GM23338 (cell line): ENCODE data around the gene DACH2. TPM values are rescaled to one million over a fixed set of nuclear protein-coding genes. Genes with fewer than 3 reads are reported as not detected.

Experiments used
- ATAC-seq: fragments of 200-7000 bp; cut with Tn5 transposase; 3 replicates; pipeline ENCODE4 v1.9.1; 2020
- DNase-seq: peaks from one replicate; pipeline ENCODE4 v3.0.0-alpha.2; 2015; ENCODE audit warnings: low spot score
- H2AFZ ChIP-seq: fragments of 200-600 bp; sonication (generic); 2 replicates; pipeline ENCODE4 v1.8.0; 2016; ENCODE audit warnings: antibody characterized with exemption, mild to moderate bottlenecking, moderate library complexity
- H3F3A ChIP-seq: fragments of 200-600 bp; sonication (generic); replicated peaks from 2 replicates; pipeline ENCODE4 v1.8.0; 2017; ENCODE audit warnings: antibody characterized with exemption, mixed run types, low read depth
- H3K27ac ChIP-seq: fragments of 200-600 bp; sonication (generic); 2 replicates; pipeline ENCODE4 v1.6.1; 2016; ENCODE audit warnings: low read depth
- H3K27me3 ChIP-seq: fragments of 200-600 bp; sonication (generic); 2 replicates; pipeline ENCODE4 v1.8.0; 2016; ENCODE audit warnings: mild to moderate bottlenecking, mixed run types, moderate library complexity; ENCODE audit not compliant: insufficient read depth
- H3K36me3 ChIP-seq: fragments of 200-600 bp; sonication (generic); 2 replicates; pipeline ENCODE4 v1.8.0; 2016; ENCODE audit warnings: mild to moderate bottlenecking; ENCODE audit not compliant: insufficient read depth
- H3K4me1 ChIP-seq: fragments of 200-600 bp; sonication (generic); 2 replicates; pipeline ENCODE4 v1.8.0; 2016; ENCODE audit warnings: mild to moderate bottlenecking, moderate library complexity; ENCODE audit not compliant: insufficient read depth
- H3K4me2 ChIP-seq: fragments of 200-600 bp; sonication (generic); 2 replicates; pipeline ENCODE4 v1.7.1; 2017; ENCODE audit warnings: mixed run types
- H3K4me3 ChIP-seq: fragments of 200-600 bp; sonication (generic); 2 replicates; pipeline ENCODE4 v1.6.1; 2016; ENCODE audit warnings: mixed run types
- H3K79me2 ChIP-seq: fragments of 200-600 bp; sonication (generic); replicated peaks from 2 replicates; pipeline ENCODE4 v1.8.0; 2017; ENCODE audit warnings: mild to moderate bottlenecking; ENCODE audit not compliant: insufficient read depth
- H3K9me2 ChIP-seq: fragments of 200-600 bp; sonication (generic); 2 replicates; pipeline ENCODE4 v1.8.0; 2017; ENCODE audit not compliant: insufficient read depth
- H4K20me1 ChIP-seq: fragments of 200-600 bp; sonication (generic); replicated peaks from 2 replicates; pipeline ENCODE4 v1.8.0; 2017; ENCODE audit warnings: mild to moderate bottlenecking; ENCODE audit not compliant: insufficient read depth
- H3K27ac Mint-ChIP-seq: 2 replicates; pipeline ENCODE4 v1.8.0; 2020; ENCODE audit warnings: inconsistent platforms, mild to moderate bottlenecking, moderate library complexity, mixed read lengths
- H3K27me3 Mint-ChIP-seq: 3 replicates; pipeline ENCODE4 v1.8.0; 2022; ENCODE audit warnings: low read depth, mild to moderate bottlenecking, moderate library complexity, mixed read lengths, inconsistent platforms; ENCODE audit not compliant: insufficient read depth, poor library complexity
- H3K36me3 Mint-ChIP-seq: 3 replicates; pipeline ENCODE4 v1.8.0; 2021; ENCODE audit warnings: low read depth, mild to moderate bottlenecking, inconsistent platforms, moderate library complexity, mixed read lengths
- H3K4me1 Mint-ChIP-seq: 3 replicates; pipeline ENCODE4 v1.8.0; 2020; ENCODE audit warnings: mild to moderate bottlenecking, inconsistent platforms, mixed read lengths
- H3K4me3 Mint-ChIP-seq: 3 replicates; pipeline ENCODE4 v1.8.0; 2021; ENCODE audit warnings: moderate library complexity, mild to moderate bottlenecking, inconsistent platforms, mixed read lengths
- H3K9me3 Mint-ChIP-seq: 3 replicates; pipeline ENCODE4 v1.8.0; 2020; ENCODE audit warnings: moderate library complexity, mild to moderate bottlenecking, inconsistent platforms, mixed read lengths
- CREB1 ChIP-seq: fragments of 250-450 bp; sonication (Bioruptor Pico); IDR thresholded peaks from 2 replicates; pipeline ENCODE4 v1.5.0; 2020; ENCODE audit warnings: low read depth, mild to moderate bottlenecking, moderate library complexity
- CTCF ChIP-seq, 2 experiments: fragments of 200-600 bp in 1 of 2; sonication (generic) in 1 of 2; conservative IDR thresholded peaks; 2 replicates each; pipeline versions ENCODE4 v1.5.1 to v1.6.1; 2016 to 2017; ENCODE audit warnings: antibody characterized with exemption in 2 of 2, low read depth in 2 of 2, mild to moderate bottlenecking in 2 of 2, moderate library complexity in 1 of 2
- ETS1 ChIP-seq: IDR thresholded peaks from 2 replicates; pipeline ENCODE4 v1.6.1; 2016; ENCODE audit warnings: antibody characterized with exemption
- EZH2 ChIP-seq: fragments of 200-600 bp; sonication (generic); IDR thresholded peaks from one replicate; pipeline ENCODE4 v1.8.0; 2017; ENCODE audit warnings: antibody characterized with exemption, mild to moderate bottlenecking, low read depth; ENCODE audit not compliant: unreplicated experiment
- EZH2phosphoT487 ChIP-seq: fragments of 200-600 bp; sonication (generic); IDR thresholded peaks from one replicate; pipeline ENCODE4 v1.8.1; 2018; ENCODE audit warnings: antibody characterized with exemption; ENCODE audit not compliant: unreplicated experiment
- JUNB ChIP-seq: IDR thresholded peaks from one replicate; pipeline ENCODE4 v1.6.1; 2016; ENCODE audit warnings: antibody characterized with exemption; ENCODE audit not compliant: unreplicated experiment
- NANOG ChIP-seq: IDR thresholded peaks from 2 replicates; pipeline ENCODE4 v1.6.1; 2016; ENCODE audit warnings: antibody characterized with exemption, borderline replicate concordance
- POLR2AphosphoS5 ChIP-seq: IDR thresholded peaks from 2 replicates; pipeline ENCODE4 v1.6.1; 2016; ENCODE audit warnings: antibody characterized with exemption, low read depth
- REST ChIP-seq: IDR thresholded peaks from one replicate; pipeline ENCODE4 v1.6.1; 2018; ENCODE audit warnings: antibody characterized with exemption; ENCODE audit not compliant: unreplicated experiment
- STAT1 ChIP-seq: IDR thresholded peaks from one replicate; pipeline ENCODE4 v1.6.1; 2016; ENCODE audit warnings: antibody characterized with exemption; ENCODE audit not compliant: unreplicated experiment
- ZNF114 ChIP-seq: fragments of 250-450 bp; sonication (Bioruptor Pico); IDR thresholded peaks from 2 replicates; pipeline ENCODE4 v1.5.0; 2020; ENCODE audit warnings: mild to moderate bottlenecking, moderate library complexity
- ZNF331 ChIP-seq: fragments of 250-450 bp; sonication (Bioruptor Pico); IDR thresholded peaks from 2 replicates; pipeline ENCODE4 v1.5.0; 2020; ENCODE audit warnings: low read depth, mild to moderate bottlenecking, moderate library complexity
- ZNF462 ChIP-seq: fragments of 250-450 bp; sonication (Bioruptor Pico); IDR thresholded peaks from 2 replicates; pipeline ENCODE4 v1.5.0; 2020; ENCODE audit warnings: mild to moderate bottlenecking, moderate library complexity
- polyA plus RNA-seq: library from polyadenylated mRNA; unstranded; fragments of >200 nt; fragmentation: Nextera tagmentation; extraction: Ambion mirVana; gene quantifications from 2 replicates; pipeline ENCODE4 v1.2.1, GENCODE V29; 2016
- total RNA-seq: library from RNA; depleted of rRNA; stranded (reverse); fragments of >200 nt; shearing (Covaris generic); gene quantifications from 2 replicates; pipeline ENCODE4 v1.2.3, GENCODE V29; 2014

The DACH2 gene
- total and polyA plus RNA-seq, 2 experiments from 2014 or later: 2.4 to 4.6 TPM

- no peaks in the 10 kb centered on the region for H3K9me3 Mint-ChIP-seq
- Histone ChIP-seq H3K27me3 (no peaks in the 10 kb centered on the region), H3K27ac (no peak overlapping the region), H3F3A (no peaks in the 10 kb centered on the region), H3K36me3 (no peaks in the 10 kb centered on the region), H3K4me1 (no peaks in the 10 kb centered on the region; the same call in 1 of the 2 replicates), H3K79me2 (no peaks in the 10 kb centered on the region), H4K20me1 (no peaks in the 10 kb centered on the region), H3K9me2 (no peaks in the 10 kb centered on the region), H3K4me2 (no peak overlapping the region), H3K4me3 (no peak overlapping the region), H2AFZ (no peak overlapping the region)
- H3K27ac Mint-ChIP-seq: no peak overlapping the region
- no peak for DNase-seq
- TF ChIP-seq EZH2 (no peak), REST (no peak), JUNB (no peak), CREB1 (no peak), POLR2AphosphoS5 (no peak), ZNF114 (CRISPR knock-in tag) (no peak), ETS1 (no peak), NANOG (no peak), STAT1 (no peak), CTCF (conservative IDR thresholded peaks at IDR 0.05; ENCODE audit: low read depth in 2 of 2) (no peak), ZNF331 (no peak), EZH2phosphoT487 (no peak), ZNF462 (CRISPR knock-in tag) (no peak)
- H3K4me1 Mint-ChIP-seq: peaks cover 2% of the 10 kb centered on the region; the same call in 1 of the 3 replicates
- H3K36me3 Mint-ChIP-seq: no peaks in the 10 kb centered on the region
- no peaks in the 10 kb centered on the region for H3K27me3 Mint-ChIP-seq
- no peak for ATAC-seq
- no peak overlapping the region for H3K4me3 Mint-ChIP-seq
Measured at GRCh38 chrX:86714441-86714840, 566.2 kb downstream of the DACH2 start.
